Breast epithelium (tissue), 3 donors: Measurements from ENCODE around the gene ARPC4.

Experiments
- POLR2AphosphoS5 ChIP-seq, 3 donors: sonication (generic); formaldehyde crosslinking; IDR thresholded peaks; one replicate each; pipeline ENCODE4 v1.6.1; 2017; ENCODE audit warnings: antibody characterized with exemption in 3 of 3
- TF ChIP-seq, protein P1 (sequence below), 3 donors: fragments of 450-650 bp; IDR thresholded peaks; one replicate each; pipeline ENCODE4 v1.5.1; 2016 to 2017; ENCODE audit warnings: antibody characterized with exemption in 3 of 3, mild to moderate bottlenecking in 3 of 3, moderate library complexity in 3 of 3

DNA sequence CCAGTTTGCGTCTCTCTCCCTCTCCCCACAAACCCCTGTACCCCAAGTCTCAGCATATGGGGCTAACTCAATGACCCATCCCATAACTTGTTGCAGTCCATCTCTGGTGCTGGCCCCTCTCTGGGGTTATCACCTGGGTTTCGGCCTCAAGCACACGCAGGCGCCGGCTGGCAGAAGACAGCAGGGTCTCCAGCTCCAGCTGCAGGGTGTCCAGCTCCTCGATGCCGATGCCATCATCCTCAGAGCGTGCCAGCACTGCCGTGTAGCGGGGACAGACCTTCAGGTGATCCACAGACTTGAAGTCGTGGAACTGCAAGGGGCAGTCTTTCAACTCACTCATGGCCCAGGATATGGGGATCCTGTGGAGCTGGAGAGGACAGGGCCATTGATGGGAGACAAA is 1.8 kb upstream of the ARPC4 start:
- TF ChIP-seq, protein P1, sequence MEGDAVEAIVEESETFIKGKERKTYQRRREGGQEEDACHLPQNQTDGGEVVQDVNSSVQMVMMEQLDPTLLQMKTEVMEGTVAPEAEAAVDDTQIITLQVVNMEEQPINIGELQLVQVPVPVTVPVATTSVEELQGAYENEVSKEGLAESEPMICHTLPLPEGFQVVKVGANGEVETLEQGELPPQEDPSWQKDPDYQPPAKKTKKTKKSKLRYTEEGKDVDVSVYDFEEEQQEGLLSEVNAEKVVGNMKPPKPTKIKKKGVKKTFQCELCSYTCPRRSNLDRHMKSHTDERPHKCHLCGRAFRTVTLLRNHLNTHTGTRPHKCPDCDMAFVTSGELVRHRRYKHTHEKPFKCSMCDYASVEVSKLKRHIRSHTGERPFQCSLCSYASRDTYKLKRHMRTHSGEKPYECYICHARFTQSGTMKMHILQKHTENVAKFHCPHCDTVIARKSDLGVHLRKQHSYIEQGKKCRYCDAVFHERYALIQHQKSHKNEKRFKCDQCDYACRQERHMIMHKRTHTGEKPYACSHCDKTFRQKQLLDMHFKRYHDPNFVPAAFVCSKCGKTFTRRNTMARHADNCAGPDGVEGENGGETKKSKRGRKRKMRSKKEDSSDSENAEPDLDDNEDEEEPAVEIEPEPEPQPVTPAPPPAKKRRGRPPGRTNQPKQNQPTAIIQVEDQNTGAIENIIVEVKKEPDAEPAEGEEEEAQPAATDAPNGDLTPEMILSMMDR (IDR thresholded peaks at IDR 0.05) = no peak
- no peak for TF ChIP-seq POLR2AphosphoS5 (IDR thresholded peaks at IDR 0.05)
